C4-2B (cell line): ENCODE results near the gene PRKCB.
"Not testable (repeated sequence)": the region's sequence is repeated elsewhere in the genome, so short reads cannot be mapped to it uniquely, and the experiment has no call there.

Experiments used
- H3K27ac ChIP-seq: fragments of 450-650 bp; 2 replicates; pipeline ENCODE4 v1.5.1; 2017
- ZFX ChIP-seq: fragments of 450-650 bp; IDR thresholded peaks from 2 replicates; pipeline ENCODE4 v1.6.1; 2017
- TF ChIP-seq, protein P1 (sequence below): fragments of 450-650 bp; conservative IDR thresholded peaks from 2 replicates; pipeline ENCODE4 v1.5.1; 2017; ENCODE audit warnings: mild to moderate bottlenecking

Gene PRKCB

DNA sequence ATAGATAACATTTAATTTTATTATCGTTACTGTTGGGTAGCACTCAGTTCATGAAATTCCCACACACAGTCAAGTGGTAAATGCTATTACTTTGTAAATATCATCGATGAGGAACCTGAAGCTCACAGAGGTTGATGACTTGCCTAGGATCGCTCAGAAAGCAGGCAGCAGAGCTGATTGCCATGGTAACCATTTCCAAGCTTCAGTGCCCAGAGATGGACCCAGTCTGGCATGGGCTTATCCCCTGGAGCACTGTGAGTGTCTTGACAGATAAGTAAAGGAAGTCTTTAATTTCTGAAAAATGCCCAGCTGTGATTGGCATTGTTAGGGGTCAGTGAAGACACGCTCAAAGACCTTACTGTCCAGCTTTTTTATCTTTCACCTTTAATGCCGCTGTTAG lies 95.0 kb downstream of the PRKCB start:
- no peak overlapping the region for H3K27ac ChIP-seq
- TF ChIP-seq, protein P1, sequence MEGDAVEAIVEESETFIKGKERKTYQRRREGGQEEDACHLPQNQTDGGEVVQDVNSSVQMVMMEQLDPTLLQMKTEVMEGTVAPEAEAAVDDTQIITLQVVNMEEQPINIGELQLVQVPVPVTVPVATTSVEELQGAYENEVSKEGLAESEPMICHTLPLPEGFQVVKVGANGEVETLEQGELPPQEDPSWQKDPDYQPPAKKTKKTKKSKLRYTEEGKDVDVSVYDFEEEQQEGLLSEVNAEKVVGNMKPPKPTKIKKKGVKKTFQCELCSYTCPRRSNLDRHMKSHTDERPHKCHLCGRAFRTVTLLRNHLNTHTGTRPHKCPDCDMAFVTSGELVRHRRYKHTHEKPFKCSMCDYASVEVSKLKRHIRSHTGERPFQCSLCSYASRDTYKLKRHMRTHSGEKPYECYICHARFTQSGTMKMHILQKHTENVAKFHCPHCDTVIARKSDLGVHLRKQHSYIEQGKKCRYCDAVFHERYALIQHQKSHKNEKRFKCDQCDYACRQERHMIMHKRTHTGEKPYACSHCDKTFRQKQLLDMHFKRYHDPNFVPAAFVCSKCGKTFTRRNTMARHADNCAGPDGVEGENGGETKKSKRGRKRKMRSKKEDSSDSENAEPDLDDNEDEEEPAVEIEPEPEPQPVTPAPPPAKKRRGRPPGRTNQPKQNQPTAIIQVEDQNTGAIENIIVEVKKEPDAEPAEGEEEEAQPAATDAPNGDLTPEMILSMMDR = no peak
- no peak for TF ChIP-seq ZFX

DNA sequence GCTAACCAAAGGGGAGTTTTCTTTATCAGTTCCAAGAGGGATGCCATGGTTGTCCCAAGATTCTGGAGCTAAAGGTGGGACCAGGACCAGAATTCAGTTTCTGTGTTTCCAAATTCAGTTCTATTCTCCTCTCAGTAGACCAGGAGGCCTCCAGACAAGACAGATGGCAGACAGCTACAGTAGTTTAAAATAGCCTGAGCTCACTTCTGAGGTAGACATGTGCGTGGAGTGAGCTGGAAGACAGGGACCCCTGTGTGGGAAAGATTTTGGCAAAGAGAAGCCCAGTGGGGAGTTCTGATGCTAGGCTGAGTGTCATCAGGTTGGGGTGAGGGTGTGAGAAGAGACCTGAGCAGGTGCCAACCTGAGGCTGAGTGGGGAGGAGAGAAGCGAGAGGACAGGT lies 95.4 kb downstream of the PRKCB start:
- TF ChIP-seq, protein P1 = no peak
- no peak for TF ChIP-seq ZFX
- no peak overlapping the region for H3K27ac ChIP-seq

DNA sequence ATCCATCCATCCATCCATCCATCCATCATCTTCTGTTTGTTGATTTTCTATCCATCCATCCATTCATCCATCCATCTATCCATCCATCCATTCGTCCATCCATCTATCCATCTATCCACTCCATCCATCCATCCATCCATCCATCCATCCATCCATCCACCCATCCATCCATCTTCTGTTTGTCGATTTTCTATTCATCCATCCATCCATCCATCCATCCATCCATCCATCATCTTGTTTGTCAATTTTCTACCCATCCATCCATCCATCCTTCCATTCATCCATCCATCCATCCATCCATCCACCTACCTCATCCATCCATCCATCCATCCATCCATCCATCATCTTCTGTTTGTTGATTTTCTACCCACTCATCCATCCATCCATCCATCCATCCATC lies 97.9 kb downstream of the PRKCB start:
- H3K27ac ChIP-seq = not testable (repeated sequence)

DNA sequence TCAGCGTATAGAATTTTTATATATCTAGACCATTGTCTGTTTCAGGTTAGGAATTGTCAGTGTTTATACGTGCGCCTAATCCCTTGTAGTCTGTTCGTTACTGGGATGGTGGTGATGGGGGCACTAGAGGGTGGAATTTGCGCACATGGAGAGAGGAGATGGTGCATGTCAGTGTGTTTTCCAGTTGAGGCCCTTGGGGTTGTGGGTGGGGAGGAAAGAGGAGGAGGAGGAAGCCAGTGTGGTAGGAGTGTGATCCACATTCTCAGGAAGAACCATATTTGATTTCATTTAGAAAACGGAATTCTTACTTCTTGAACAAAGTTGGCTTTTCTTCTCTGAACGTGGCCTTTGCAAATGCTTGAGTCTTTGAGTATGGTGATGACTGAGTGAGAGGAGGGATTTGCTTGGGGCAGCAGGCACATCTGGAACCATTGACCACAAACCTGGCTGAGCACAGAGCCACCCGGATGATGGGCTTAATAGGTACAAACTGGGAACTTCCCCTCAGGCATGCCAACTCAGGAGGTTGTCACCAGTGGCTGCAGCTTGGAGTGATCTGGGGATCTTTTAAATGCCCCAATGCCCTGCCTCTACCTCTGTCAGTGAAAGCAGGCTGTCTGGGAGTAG lies 98.9 kb downstream of the PRKCB start:
- TF ChIP-seq, protein P1 = no peak
- no peak for TF ChIP-seq ZFX
- H3K27ac ChIP-seq = no peak overlapping the region

DNA sequence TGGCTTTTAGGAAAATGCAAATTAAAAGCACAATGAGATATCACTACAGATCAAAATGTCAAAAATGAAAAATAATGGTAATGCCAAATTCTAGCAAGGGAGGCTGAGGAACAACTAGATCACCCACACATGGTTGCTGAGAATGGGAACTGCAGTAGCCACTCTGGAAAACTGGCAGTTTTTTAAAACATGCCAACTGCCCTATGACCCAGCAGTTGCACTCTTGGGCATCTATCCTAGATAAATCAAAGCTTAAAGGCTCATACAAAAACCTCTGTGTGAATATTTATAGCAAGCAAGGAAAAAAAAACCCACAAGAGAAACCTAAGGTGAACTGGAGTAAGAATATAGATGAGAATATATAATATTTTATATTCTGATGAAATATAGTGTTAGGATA lies 104.3 kb downstream of the PRKCB start:
- TF ChIP-seq, protein P1 = no peak
- no peak for TF ChIP-seq ZFX

DNA sequence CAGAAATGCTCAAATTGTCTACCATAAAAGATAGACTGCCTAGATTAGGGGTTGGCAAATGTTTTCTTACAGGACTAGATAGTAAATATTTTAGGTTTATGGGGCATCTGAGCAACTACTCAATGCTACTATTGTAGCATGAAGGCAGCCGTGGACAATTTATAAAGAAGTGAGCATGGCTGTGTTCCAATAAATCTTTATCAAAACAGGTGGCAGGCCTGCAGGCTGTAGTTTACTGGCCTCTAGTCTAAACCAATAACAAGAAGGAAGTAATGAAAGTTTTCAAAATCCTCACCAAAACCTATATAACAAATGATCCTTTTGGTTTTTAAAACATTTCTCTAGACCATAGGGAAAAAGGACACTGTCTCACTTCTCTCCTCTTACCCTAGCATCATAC lies 105.2 kb downstream of the PRKCB start:
- TF ChIP-seq, protein P1 = no peak
- TF ChIP-seq ZFX = no peak
- no peak overlapping the region for H3K27ac ChIP-seq

More for the DNA sequence above, 104.3 kb downstream of the PRKCB start:
- no peak overlapping the region for H3K27ac ChIP-seq

DNA sequence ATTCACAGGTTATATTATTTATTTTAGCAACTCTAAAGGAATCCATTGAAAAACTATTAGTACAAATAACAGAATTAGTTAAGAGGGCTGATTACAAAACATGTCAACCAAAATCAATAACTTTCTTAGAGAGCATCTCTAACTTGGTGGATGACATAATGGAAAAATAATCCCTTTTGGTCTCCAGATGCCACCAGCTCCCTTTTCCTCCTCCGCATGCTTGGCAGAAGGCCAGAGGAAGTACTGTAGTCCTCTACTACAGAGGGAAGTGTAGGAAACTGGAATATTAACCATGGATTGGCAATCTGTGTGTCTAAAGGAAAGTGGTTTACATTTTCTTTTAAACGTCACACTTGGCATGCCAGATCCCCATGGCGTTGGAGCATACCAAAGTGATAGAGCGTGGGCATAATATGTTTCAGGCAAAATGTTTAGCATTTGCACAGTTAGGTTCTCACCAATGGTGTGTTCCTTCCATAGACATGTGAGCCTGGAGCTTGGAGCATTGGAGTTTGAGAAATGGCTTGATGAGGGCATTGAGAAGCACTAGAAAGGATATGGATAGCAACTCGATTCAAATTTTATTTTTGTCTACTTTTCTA lies 106.3 kb downstream of the PRKCB start:
- no peak overlapping the region for H3K27ac ChIP-seq
- TF ChIP-seq, protein P1 = no peak
- no peak for TF ChIP-seq ZFX

DNA sequence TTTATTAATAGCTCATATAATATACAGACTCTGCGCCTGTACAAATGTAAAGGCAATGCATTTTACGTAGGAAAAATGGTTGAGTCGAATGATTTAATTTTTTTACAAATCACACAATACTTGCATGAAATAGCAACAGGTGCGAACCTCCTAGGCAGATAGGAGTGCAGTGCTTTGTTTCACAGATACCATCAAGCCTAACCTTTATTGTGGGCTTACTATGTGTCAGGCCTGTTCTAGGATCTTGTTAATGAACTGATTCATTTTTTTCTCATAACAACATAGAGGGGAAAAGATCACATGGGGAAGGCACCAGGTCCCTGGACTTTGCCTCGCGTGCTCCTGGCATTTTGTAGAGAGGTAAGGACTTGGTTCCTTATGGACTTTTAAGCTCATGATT lies 107.8 kb downstream of the PRKCB start:
- H3K27ac ChIP-seq = no peak overlapping the region
- no peak for TF ChIP-seq ZFX
- TF ChIP-seq, protein P1 = no peak
